Activated T-cell treated with anti-CD3 and anti-CD28 coated beads for 48 hours (primary cell): ENCODE data around the gene CDK8.

ENCODE experiments used
- DNase-seq: peaks from one replicate; pipeline ENCODE4 v3.0.0-alpha.2; 2020; ENCODE audit warnings: low read depth

The CDK8 gene

DNA sequence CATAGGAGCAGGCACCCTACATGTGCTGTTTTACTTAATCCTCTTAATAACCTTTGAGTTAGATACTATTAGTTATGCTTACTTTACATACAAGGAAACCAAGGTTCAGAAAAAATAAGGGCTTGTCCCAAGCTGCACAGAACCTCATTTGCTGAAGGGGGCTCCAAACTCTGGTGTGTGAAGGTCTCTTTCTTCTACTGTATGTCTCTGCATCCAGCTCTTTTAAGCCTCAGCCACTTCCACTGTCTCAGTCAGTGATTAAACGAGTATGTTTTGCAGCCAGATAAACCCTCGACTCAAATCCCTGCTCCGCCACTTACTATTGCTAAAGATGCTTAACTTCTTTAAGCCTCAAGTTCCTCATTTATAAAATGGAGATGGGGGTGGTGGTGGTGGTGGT lies 191.2 kb downstream of the CDK8 start:
- DNase-seq: no peak

DNA sequence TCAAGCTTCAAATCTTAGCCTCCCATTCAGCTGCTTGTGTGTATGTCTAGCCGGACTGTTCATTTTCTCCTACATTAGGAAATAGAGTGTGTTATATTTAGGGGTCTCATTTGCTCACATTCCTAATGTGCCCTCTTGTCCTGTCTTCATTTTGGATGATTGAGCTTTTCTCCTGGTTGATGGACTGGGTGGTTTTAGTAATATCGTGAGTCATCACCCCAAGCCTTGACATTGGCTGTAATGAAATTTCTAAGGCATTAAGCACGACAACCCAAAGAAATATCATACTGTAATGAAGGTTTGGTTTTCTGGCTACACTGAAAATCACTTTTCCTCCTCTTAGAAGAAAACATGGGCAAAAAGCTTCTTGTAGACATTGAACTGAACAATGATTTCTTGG lies 192.8 kb downstream of the CDK8 start:
- DNase-seq: no peak

DNA sequence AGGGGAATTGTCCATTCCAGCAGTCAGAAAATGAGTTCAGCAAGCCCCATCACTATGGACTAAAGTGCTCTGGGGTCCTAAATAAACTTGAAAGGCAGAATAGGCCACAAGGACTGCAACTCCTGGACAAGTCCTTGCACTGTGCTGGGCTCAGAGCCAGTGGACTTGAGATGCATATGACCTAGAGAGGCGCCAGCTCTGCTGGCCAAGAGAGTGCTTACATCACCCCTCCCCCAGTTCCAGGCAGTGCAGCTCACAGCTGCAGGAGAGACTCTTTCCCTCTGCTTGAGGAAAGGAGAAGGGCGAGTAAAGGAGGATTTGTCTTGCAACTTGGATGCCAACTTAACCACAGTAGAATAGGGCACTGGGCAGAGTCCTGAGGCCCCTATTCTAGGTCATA lies 194.1 kb downstream of the CDK8 start:
- no peak for DNase-seq

DNA sequence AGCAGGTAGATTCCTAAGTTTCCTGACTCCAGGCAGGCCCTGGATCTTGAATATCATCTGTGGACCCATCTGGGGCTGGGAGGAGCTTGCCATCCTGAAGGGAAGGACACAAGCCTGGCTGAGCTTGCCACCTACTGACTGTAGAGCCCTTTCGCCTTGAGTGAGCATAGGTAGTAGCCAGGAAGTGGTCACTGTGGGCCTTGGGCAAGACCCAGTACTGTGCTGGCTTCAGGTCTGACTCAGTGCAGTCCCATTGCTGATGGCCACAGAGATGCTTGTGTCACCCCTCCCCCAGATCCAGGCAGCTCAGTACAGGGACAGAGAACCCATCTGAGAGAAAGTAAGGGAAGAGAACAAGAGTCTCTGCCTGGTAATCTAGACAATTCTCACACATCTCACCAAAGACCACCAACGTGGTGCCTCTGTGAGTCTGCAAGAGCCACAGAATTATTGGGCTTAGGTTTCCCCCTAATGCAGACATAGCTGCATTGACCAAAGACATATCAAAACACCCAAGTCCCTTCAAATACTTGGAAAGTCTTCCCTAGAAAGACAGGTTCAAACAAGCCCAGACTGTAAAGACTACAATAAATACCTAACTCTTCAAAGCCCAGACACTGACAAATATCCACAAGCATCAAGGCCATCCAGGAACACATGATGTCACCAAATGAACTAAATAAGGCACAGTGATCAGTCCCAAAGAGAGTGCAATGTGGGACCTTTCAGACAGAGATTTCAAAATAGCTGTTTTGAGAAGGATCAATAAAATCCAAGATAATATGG lies 195.3 kb downstream of the CDK8 start:
- DNase-seq: no peak
